ENCODE data around the gene STYX.

Gene STYX

GRCh38 chr14:52790756-52791222 lies 60.8 kb downstream of the STYX start:
- no peak for DNase-seq

- DNase-seq: peak; percentile 89 to 92
Observed at GRCh38 chr14:52791223-52792096, 61.5 kb downstream of the STYX start, which contains the start of gene GNPNAT1. Gene GNPNAT1, minus strand, starts transcription at chr14:52791607. Its CDS starts 6,957 bp downstream, at chr14:52784650.

GRCh38 chr14:52792097-52792415 lies 62.1 kb downstream of the STYX start:
- no peak for DNase-seq

- no peak for DNase-seq
Observed at GRCh38 chr14:52793061-52793460, 63.1 kb downstream of the STYX start.

GRCh38 chr14:52797653-52798052 lies 67.7 kb downstream of the STYX start:
- no peak for DNase-seq

GRCh38 chr14:52798826-52799225 lies 68.9 kb downstream of the STYX start:
- no peak for DNase-seq

GRCh38 chr14:52801014-52801712 lies 71.2 kb downstream of the STYX start:
- peak in 1 of 2 donors; percentile 13 for DNase-seq

- no peak for DNase-seq
Observed at GRCh38 chr14:52802597-52802996, 72.6 kb downstream of the STYX start.

GRCh38 chr14:52806115-52806514 lies 76.1 kb downstream of the STYX start:
- DNase-seq: no peak

- DNase-seq: no peak
Observed at GRCh38 chr14:52808101-52808500, 78.1 kb downstream of the STYX start.

GRCh38 chr14:52821805-52822250 lies 91.9 kb downstream of the STYX start:
- DNase-seq: no peak

GRCh38 chr14:52824462-52824861 lies 94.5 kb downstream of the STYX start:
- no peak for DNase-seq
